ENCODE data around the gene TMEM9. TPM values are rescaled to one million over a fixed set of nuclear protein-coding genes. Genes with fewer than 3 reads are reported as not detected.

TMEM9 gene
- total and polyA plus RNA-seq, 9 of the 15 experiments (the other 6 are each of a cell fraction or from before 2014, with no cell fraction given), result 30.4 to 107 (median 67.6) TPM

DNA sequence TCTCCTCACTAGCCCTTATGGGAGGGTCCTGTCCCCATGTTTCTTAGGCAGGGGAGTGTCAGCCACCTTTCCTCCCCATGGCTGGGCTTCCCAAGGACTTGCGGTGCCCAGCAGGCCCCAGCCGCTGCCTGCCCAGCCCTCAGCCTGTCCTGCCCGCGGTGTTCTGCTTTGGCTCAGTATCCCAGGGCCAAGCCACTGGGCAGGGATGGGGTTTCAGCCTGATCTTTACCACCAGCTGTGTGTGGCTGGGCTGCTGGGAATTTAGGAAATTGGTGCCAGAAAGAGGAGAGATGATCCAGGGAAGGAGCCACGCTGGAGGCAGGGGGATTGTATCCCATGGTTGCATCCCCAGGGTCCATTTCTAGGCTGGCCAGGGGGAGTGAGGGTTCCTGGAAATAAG is 29.5 kb upstream of the TMEM9 start:
- WGBS (ENCODE audit: insufficient coverage, low coverage, missing lambda C conversion rate), result 4% methylated on average over 3 of the region's 5 CpGs
- no peak overlapping the region for H3K27ac ChIP-seq (ENCODE audit: extremely low read depth, low read depth, low read length)
- no peak overlapping the region for H3K4me2 ChIP-seq (ENCODE audit: insufficient read depth, low read length)
- TF ChIP-seq KDM5B (IDR thresholded peaks at IDR 0.05; ENCODE audit: insufficient replicate concordance, low read depth, low read length) (no peak), ZNF316 (IDR thresholded peaks at IDR 0.05) (peak; percentile 14; the same call in 1 of the 2 replicates)
- no peaks in the 10 kb centered on the region for H3K79me2 ChIP-seq (ENCODE audit: control insufficient read depth, insufficient read depth, low read length)
- H2AFZ ChIP-seq (ENCODE audit: low read depth, low read length), result no peak overlapping the region
- ATAC-seq (no peak), DNase-seq (ENCODE audit: extremely low read depth in 1 of 4, low spot score in 3 of 4) (no peak), FAIRE-seq (no peak)
- no peak overlapping the region for H3K9ac ChIP-seq (ENCODE audit: insufficient read depth in 1 of 2, low read depth in 2 of 2, low read length in 2 of 2)
- ChIA-PET POLR2A (interaction anchor here (0.9 kb wide), 1 partner anchor 31 kb away, joined by 3 read pairs; no protein-coding TSS in a partner anchor), CTCF (ENCODE audit: low intra/inter-chr PET ratio) (no interaction called here)
- in situ Hi-C loops (cut with MboI) (no loop called here), intact Hi-C loops (cut with micrococcal nuclease) (loop anchor here (10.0 kb wide), 1 partner anchor 99 kb away; no protein-coding TSS in a partner anchor)
- no TSS peak for BruUV-seq (replicated peaks)
- H3K4me3 ChIP-seq, result no peak overlapping the region
- peaks cover 3% of the 10 kb centered on the region for H3K9me1 ChIP-seq (ENCODE audit: control insufficient read depth, insufficient read depth, low read length)
- no peaks in the 10 kb centered on the region for H3K9me3 ChIP-seq (replicated peaks; ENCODE audit: control insufficient read depth, insufficient read depth, low read depth, low read length)
- H3K36me3 ChIP-seq (ENCODE audit: control insufficient read depth, insufficient read depth, low read length), result no peaks in the 10 kb centered on the region
- peaks cover 0 to 3% of the 10 kb centered on the region in 2 experiments; a peak in 1 of 5 replicates for H3K4me1 ChIP-seq (replicated peaks in 1 of 2; ENCODE audit: control insufficient read depth in 2 of 2, insufficient read depth in 2 of 2, low read length in 2 of 2)
- H3K27me3 ChIP-seq (ENCODE audit: control insufficient read depth in 2 of 2, insufficient read depth in 2 of 2, low read length in 2 of 2), result peaks cover 37 to 67% of the 10 kb centered on the region in 2 experiments
- no peaks in the 10 kb centered on the region for H4K20me1 ChIP-seq (replicated peaks; ENCODE audit: control insufficient read depth, insufficient read depth, low read length)

DNA sequence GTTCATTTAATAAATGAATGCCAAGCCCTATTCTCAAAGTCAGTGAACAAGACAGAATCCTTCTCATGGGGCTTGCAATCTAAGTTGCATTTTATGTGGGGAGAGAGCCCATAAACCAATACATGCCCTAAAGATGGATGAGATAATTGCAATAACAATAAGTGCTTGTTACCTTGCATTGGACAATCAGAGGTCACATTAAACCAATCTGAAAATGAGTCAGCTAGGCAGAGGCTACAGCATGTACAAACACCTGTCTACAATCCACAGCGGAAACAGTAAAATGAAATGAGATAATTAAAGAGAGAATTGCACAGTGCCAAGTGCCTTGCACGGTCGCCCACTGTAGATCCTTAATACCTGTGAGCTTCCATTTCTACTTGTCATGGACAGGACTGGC is 28.9 kb upstream of the TMEM9 start:
- no peak overlapping the region for H3K4me3 ChIP-seq
- H3K36me3 ChIP-seq (ENCODE audit: control insufficient read depth, insufficient read depth, low read length), result no peaks in the 10 kb centered on the region
- no peak overlapping the region for H2AFZ ChIP-seq (ENCODE audit: low read depth, low read length)
- FAIRE-seq (no peak), ATAC-seq (no peak), DNase-seq (ENCODE audit: extremely low read depth in 1 of 4, low spot score in 3 of 4) (no peak)
- H3K4me1 ChIP-seq (replicated peaks in 1 of 2; ENCODE audit: control insufficient read depth in 2 of 2, insufficient read depth in 2 of 2, low read length in 2 of 2), result peaks cover 0 to 3% of the 10 kb centered on the region in 2 experiments; a peak in 1 of 5 replicates
- H3K9me3 ChIP-seq (replicated peaks; ENCODE audit: control insufficient read depth, insufficient read depth, low read depth, low read length), result no peaks in the 10 kb centered on the region
- TF ChIP-seq ZNF217 (CRISPR knock-in tag; IDR thresholded peaks at IDR 0.05), result no peak
- TF ChIP-seq NCOA6 (IDR thresholded peaks at IDR 0.05), result no peak
- TF ChIP-seq TOE1 (IDR thresholded peaks at IDR 0.05; ENCODE audit: borderline replicate concordance), result no peak
- TF ChIP-seq TOE1 (CRISPR knock-in tag; IDR thresholded peaks at IDR 0.05; ENCODE audit: borderline replicate concordance, low read depth), result no peak
- TF ChIP-seq LARP7 (IDR thresholded peaks at IDR 0.05), result no peak
- H3K79me2 ChIP-seq (ENCODE audit: control insufficient read depth, insufficient read depth, low read length), result no peaks in the 10 kb centered on the region
- ChIA-PET CTCF (ENCODE audit: low intra/inter-chr PET ratio) (no interaction called here), POLR2A (interaction anchor here (0.9 kb wide), 1 partner anchor 31 kb away, joined by 3 read pairs; no protein-coding TSS in a partner anchor)
- BruUV-seq (replicated peaks), result no TSS peak
- H3K9me1 ChIP-seq (ENCODE audit: control insufficient read depth, insufficient read depth, low read length), result peaks cover 3% of the 10 kb centered on the region
- in situ Hi-C loops (cut with MboI), result no loop called here
- no peak overlapping the region for H3K27ac ChIP-seq (ENCODE audit: extremely low read depth, low read depth, low read length)
- H3K4me2 ChIP-seq (ENCODE audit: insufficient read depth, low read length), result no peak overlapping the region
- H3K9ac ChIP-seq (ENCODE audit: insufficient read depth in 1 of 2, low read depth in 2 of 2, low read length in 2 of 2), result no peak overlapping the region
- no peaks in the 10 kb centered on the region for H4K20me1 ChIP-seq (replicated peaks; ENCODE audit: control insufficient read depth, insufficient read depth, low read length)
- peaks cover 37 to 62% of the 10 kb centered on the region in 2 experiments for H3K27me3 ChIP-seq (ENCODE audit: control insufficient read depth in 2 of 2, insufficient read depth in 2 of 2, low read length in 2 of 2)
- 0% methylated on average over 3 of the region's 3 CpGs for WGBS (ENCODE audit: insufficient coverage, low coverage, missing lambda C conversion rate)
- intact Hi-C loops (cut with micrococcal nuclease), result loop anchor here (10.0 kb wide), 1 partner anchor 98 kb away; no protein-coding TSS in a partner anchor

All from K562 (cell line).